Activated T-cell treated with anti-CD3 and anti-CD28 coated beads for 1 hour (primary cell): Measurements from ENCODE around the gene PROB1.
A peak's percentile ranks its signal among the peaks of the same experiment; 100 is the strongest.
"Not testable (repeated sequence)": the region's sequence is repeated elsewhere in the genome, so short reads cannot be mapped to it uniquely, and the experiment has no call there.

Source experiments
- DNase-seq: peaks from one replicate; pipeline ENCODE4 v3.0.0-alpha.2; 2020; ENCODE audit warnings: low read depth

PROB1 gene

GRCh38 chr5:139413153-139413552, 18.2 kb upstream of the PROB1 start:
- DNase-seq: no peak

- no peak for DNase-seq
These were observed 16.3 kb upstream of the PROB1 start for GRCh38 chr5:139410993-139411828.

GRCh38 chr5:139410121-139410992, 15.5 kb upstream of the PROB1 start:
- DNase-seq: no peak

- not testable (repeated sequence) for DNase-seq
These were observed 14.2 kb upstream of the PROB1 start for GRCh38 chr5:139409116-139409515.

- DNase-seq: no peak
These were observed 13.3 kb upstream of the PROB1 start for GRCh38 chr5:139408191-139408590.

- no peak for DNase-seq
These were observed 12.6 kb upstream of the PROB1 start for GRCh38 chr5:139407517-139407916.

GRCh38 chr5:139406963-139407362, 12.1 kb upstream of the PROB1 start:
- no peak for DNase-seq

GRCh38 chr5:139404484-139404840, 9.6 kb upstream of the PROB1 start:
- DNase-seq: no peak

GRCh38 chr5:139403787-139404483, 9.0 kb upstream of the PROB1 start, which contains the start of gene SPATA24:
Gene SPATA24 (minus strand): TSS chr5:139404089. CDS start chr5:139404060, 29 bp downstream.
- DNase-seq: peak; percentile 97

- DNase-seq: no peak
These were observed 8.5 kb upstream of the PROB1 start for GRCh38 chr5:139403418-139403786.

- DNase-seq: no peak
These were observed 7.8 kb upstream of the PROB1 start for GRCh38 chr5:139402561-139403158.

GRCh38 chr5:139401546-139401945, 6.6 kb upstream of the PROB1 start:
- DNase-seq: no peak

- no peak for DNase-seq
These were observed 4.7 kb upstream of the PROB1 start for GRCh38 chr5:139399501-139400121.

GRCh38 chr5:139397921-139398320, 3.0 kb upstream of the PROB1 start:
- DNase-seq: no peak

- no peak for DNase-seq
These were observed 1.8 kb upstream of the PROB1 start for GRCh38 chr5:139396691-139397090.

- no peak for DNase-seq
These were observed 1.1 kb upstream of the PROB1 start for GRCh38 chr5:139395844-139396640.

GRCh38 chr5:139394123-139394653, 716 bp downstream of the PROB1 start:
- no peak for DNase-seq

GRCh38 chr5:139393497-139394122, 1.3 kb downstream of the PROB1 start:
- DNase-seq: no peak

- DNase-seq: peak; percentile 61
These were observed 2.0 kb downstream of the PROB1 start for GRCh38 chr5:139392678-139393496.
